Measurements from ENCODE around the gene PPP4R2.

PPP4R2 gene

GRCh38 chr3:73024836-73025235 lies 28.2 kb downstream of the PPP4R2 start:
- peak in 1 of 2 donors; percentile 33 for ATAC-seq (replicated peaks)
- H3K27ac Mint-ChIP-seq: peak overlapping the region; percentile 49

DNA sequence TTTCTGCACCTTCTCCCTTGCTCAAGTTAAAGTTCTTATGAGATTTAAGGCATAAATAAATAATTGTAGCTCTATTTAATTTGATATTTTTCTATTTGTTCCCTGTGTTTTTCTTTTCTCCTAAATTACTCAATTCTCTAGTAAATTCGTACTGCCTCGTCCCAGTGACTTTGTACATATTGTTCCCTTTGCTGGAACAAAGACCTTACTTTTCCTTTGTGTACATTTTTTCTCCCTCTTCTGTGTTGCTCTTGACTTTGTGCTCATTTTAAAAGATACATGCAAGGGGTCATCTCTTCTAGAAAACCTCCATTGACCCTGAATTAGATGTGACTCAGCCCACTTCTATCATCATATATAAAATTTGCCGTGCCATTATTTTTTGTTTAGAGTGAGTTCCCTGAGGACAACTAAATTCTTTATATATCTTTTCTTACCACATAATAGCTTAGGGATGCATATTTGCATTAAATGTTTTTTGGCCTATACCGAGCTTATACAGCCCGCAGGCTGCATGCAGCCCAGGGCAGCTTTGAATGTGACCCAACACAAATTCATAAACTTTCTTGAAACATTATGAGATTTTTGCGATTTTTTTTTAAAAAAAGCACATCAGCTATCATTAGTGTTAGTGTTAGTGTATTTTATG lies 29.6 kb downstream of the PPP4R2 start:
- peaks cover 2 to 3% of the 10 kb centered on the region in 2 donors for H3K9me3 Mint-ChIP-seq
- no peak for DNase-seq
- no peak overlapping the region for H3K27ac Mint-ChIP-seq
- H3K4me3 Mint-ChIP-seq: no peak overlapping the region
- peaks cover 27 to 40% of the 10 kb centered on the region in 2 donors for H3K36me3 Mint-ChIP-seq
- H3K4me1 Mint-ChIP-seq: peaks cover 27 to 67% of the 10 kb centered on the region in 2 donors
- H3K27me3 Mint-ChIP-seq: no peaks in the 10 kb centered on the region
- no peak for ATAC-seq (replicated peaks)

More at GRCh38 chr3:73024836-73025235, 28.2 kb downstream of the PPP4R2 start:
- Mint-ChIP-seq H3K4me1 (peaks cover 26 to 57% of the 10 kb centered on the region in 2 donors), H3K4me3 (no peak overlapping the region), H3K27me3 (no peaks in the 10 kb centered on the region), H3K9me3 (no peaks in the 10 kb centered on the region), H3K36me3 (peaks cover 20 to 34% of the 10 kb centered on the region in 2 donors)
- no peak for DNase-seq

GRCh38 chr3:73026760-73027113 lies 30.1 kb downstream of the PPP4R2 start:
- Mint-ChIP-seq H3K9me3 (peaks cover 2 to 3% of the 10 kb centered on the region in 2 donors), H3K4me3 (no peak overlapping the region), H3K27me3 (no peaks in the 10 kb centered on the region), H3K36me3 (peaks cover 27 to 40% of the 10 kb centered on the region in 2 donors), H3K4me1 (peaks cover 27 to 66% of the 10 kb centered on the region in 2 donors), H3K27ac (no peak overlapping the region)
- no peak for DNase-seq
- ATAC-seq (replicated peaks): no peak

DNA sequence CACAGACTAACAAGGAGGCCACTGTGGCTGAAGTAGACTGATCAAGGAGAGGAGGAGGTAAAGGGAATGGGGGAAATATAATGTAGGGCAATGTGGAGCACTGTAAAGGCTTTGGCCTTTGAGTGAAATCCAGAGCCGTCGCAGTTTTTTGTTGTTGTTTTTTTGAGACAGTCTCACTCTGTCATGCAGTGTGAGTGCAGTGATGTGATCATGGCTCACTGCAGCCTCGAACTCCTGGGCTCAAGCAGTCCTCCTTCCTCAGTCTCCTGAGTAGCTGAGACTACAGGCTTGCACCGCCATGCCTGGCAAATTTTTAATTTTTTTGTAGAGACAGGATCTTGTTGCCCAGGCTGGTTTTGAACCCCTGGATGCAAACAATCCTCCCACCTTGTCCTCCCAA lies 32.2 kb downstream of the PPP4R2 start:
- no peak for DNase-seq
- ATAC-seq (replicated peaks): no peak
- Mint-ChIP-seq H3K27me3 (no peaks in the 10 kb centered on the region), H3K27ac (no peak overlapping the region), H3K9me3 (peaks cover 2 to 3% of the 10 kb centered on the region in 2 donors), H3K4me3 (no peak overlapping the region), H3K4me1 (peaks cover 33 to 76% of the 10 kb centered on the region in 2 donors), H3K36me3 (peaks cover 30 to 47% of the 10 kb centered on the region in 2 donors)

DNA sequence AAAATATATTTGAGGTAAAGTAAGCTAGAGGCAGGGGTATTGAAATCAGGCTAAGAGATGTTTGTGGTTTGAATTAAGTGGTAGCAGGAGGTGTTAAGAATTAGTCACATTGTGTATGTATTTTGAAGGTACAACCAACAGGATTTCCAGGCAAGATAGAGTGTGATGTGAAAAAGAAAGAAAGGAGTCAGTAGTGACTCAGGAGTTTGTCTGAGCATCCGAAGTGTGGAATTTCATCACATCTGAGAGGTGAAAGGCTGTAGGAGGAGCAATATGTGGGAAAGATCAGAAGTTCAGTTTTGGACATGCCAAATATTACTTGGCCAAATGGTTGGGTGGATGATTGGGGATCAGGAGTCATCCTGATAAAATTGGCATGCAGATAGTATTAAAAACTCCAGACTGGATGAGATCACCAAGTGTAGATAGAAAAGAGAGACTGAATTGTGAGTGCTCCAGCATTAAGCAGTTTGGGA lies 32.7 kb downstream of the PPP4R2 start:
- ATAC-seq (replicated peaks): no peak
- H3K9me3 Mint-ChIP-seq: peaks cover 2 to 3% of the 10 kb centered on the region in 2 donors
- no peak overlapping the region for H3K27ac Mint-ChIP-seq
- H3K36me3 Mint-ChIP-seq: peaks cover 30 to 50% of the 10 kb centered on the region in 2 donors
- H3K4me3 Mint-ChIP-seq: no peak overlapping the region
- no peak for DNase-seq
- H3K4me1 Mint-ChIP-seq: peaks cover 37 to 80% of the 10 kb centered on the region in 2 donors
- H3K27me3 Mint-ChIP-seq: no peaks in the 10 kb centered on the region

GRCh38 chr3:73030073-73030597 lies 33.5 kb downstream of the PPP4R2 start:
- DNase-seq (no peak), ATAC-seq (replicated peaks) (peak in 1 of 2 donors; percentile 38)
- Mint-ChIP-seq H3K36me3 (peaks cover 30 to 52% of the 10 kb centered on the region in 2 donors), H3K4me1 (peaks cover 39 to 81% of the 10 kb centered on the region in 2 donors), H3K4me3 (no peak overlapping the region), H3K27ac (no peak overlapping the region), H3K27me3 (no peaks in the 10 kb centered on the region), H3K9me3 (peaks cover 2 to 3% of the 10 kb centered on the region in 2 donors)

DNA sequence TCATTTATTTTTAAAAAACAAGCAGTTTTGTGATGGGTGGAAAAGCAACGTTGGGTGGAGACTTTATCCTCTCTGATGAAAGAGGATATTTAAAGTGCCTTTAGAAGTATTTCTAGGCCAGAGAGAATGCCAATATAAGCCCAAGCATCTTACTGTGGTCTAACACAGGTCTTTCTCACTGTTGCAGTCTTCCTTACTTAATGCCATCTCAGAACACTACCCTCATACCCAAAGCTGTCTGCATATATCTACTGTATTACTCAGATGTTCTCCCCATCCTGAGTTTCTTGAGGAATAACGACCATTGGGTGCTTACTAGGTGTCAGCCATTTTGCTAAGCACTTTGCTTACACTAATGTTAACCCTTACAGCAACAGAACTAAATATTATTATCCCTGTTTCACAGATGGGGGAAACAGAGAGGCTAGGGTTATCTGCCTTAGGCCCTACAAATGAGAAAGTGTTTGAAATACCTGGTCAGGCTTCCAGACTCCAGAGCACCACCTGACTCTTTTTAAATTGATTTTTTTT lies 35.0 kb downstream of the PPP4R2 start:
- ATAC-seq (replicated peaks) (no peak), DNase-seq (no peak)
- H3K27me3 Mint-ChIP-seq: no peaks in the 10 kb centered on the region
- H3K36me3 Mint-ChIP-seq: peaks cover 24 to 54% of the 10 kb centered on the region in 2 donors
- no peak overlapping the region for H3K27ac Mint-ChIP-seq
- H3K4me3 Mint-ChIP-seq: no peak overlapping the region
- H3K4me1 Mint-ChIP-seq: peaks cover 38 to 82% of the 10 kb centered on the region in 2 donors
- peaks cover 2 to 3% of the 10 kb centered on the region in 2 donors for H3K9me3 Mint-ChIP-seq

- DNase-seq: no peak
- ATAC-seq (replicated peaks): peak in 1 of 2 donors; percentile 48
- H3K27ac Mint-ChIP-seq: no peak overlapping the region
- H3K4me3 Mint-ChIP-seq: no peak overlapping the region
- H3K27me3 Mint-ChIP-seq: no peaks in the 10 kb centered on the region
- peaks cover 37 to 80% of the 10 kb centered on the region in 2 donors for H3K4me1 Mint-ChIP-seq
- H3K36me3 Mint-ChIP-seq: peaks cover 15 to 42% of the 10 kb centered on the region in 2 donors
- peaks cover 0 to 2% of the 10 kb centered on the region in 2 donors for H3K9me3 Mint-ChIP-seq
Observed at GRCh38 chr3:73036694-73037591, 40.3 kb downstream of the PPP4R2 start.

DNA sequence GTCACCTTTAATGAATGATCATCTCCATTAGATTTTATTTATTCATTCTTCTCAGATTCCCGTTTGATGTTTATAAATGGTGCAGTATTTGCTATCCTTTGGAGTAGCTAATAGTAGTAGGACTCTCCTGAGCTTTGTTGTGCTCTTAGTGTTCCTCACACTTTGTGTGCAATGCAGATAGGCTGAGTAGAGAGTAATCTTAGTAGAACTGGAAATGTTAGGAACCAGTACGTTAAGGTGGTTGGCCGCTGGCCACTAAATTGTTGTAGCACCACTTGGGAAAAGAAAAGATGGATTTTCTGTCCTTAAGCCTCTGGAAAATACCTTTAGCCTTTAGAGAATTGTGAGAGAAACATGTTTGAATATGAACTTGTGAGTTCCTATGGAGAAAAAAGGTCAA lies 44.9 kb downstream of the PPP4R2 start:
- no peak overlapping the region for H3K27ac Mint-ChIP-seq
- H3K4me3 Mint-ChIP-seq: no peak overlapping the region
- ATAC-seq (replicated peaks): no peak
- DNase-seq: no peak
- H3K4me1 Mint-ChIP-seq: peaks cover 24 to 62% of the 10 kb centered on the region in 2 donors
- peaks cover 12 to 22% of the 10 kb centered on the region in 2 donors for H3K36me3 Mint-ChIP-seq
- peaks cover 0 to 2% of the 10 kb centered on the region in 2 donors for H3K9me3 Mint-ChIP-seq
- H3K27me3 Mint-ChIP-seq: no peaks in the 10 kb centered on the region

DNA sequence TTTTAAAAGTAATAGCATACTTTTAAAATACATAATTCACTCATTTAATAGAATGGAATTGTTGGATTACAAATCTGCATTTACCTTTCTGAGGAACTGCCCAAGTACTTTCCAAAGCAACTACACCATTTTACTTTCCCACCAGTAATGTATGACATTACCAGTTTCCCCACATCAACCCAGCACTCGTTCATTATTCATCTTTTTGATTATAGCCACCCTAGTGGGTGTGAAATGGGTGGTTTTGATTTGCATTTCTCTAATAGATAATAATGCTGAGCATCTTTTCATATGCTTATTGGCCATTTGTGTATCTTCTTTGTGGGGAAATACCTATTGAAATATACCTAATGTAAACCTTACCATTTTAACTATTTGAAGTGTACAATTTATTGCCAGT lies 46.8 kb downstream of the PPP4R2 start:
- Mint-ChIP-seq H3K36me3 (peaks cover 12 to 20% of the 10 kb centered on the region in 2 donors), H3K27me3 (no peaks in the 10 kb centered on the region), H3K27ac (no peak overlapping the region), H3K4me3 (no peak overlapping the region), H3K4me1 (peaks cover 16 to 50% of the 10 kb centered on the region in 2 donors), H3K9me3 (no peaks in the 10 kb centered on the region)
- no peak for DNase-seq
- ATAC-seq (replicated peaks): no peak

GRCh38 chr3:73045391-73045790 lies 48.8 kb downstream of the PPP4R2 start:
- Mint-ChIP-seq H3K36me3 (peaks cover 13 to 21% of the 10 kb centered on the region in 2 donors), H3K27ac (no peak overlapping the region)
- ATAC-seq (replicated peaks): no peak

GRCh38 chr3:73046195-73046594 lies 49.6 kb downstream of the PPP4R2 start:
- Mint-ChIP-seq H3K27ac (no peak overlapping the region), H3K36me3 (peaks cover 13 to 23% of the 10 kb centered on the region in 2 donors), H3K4me1 (peaks cover 15 to 34% of the 10 kb centered on the region in 2 donors), H3K4me3 (no peak overlapping the region), H3K9me3 (no peaks in the 10 kb centered on the region), H3K27me3 (no peaks in the 10 kb centered on the region)
- ATAC-seq (replicated peaks) (no peak), DNase-seq (no peak)

More at GRCh38 chr3:73045391-73045790, 48.8 kb downstream of the PPP4R2 start:
- peaks cover 16 to 37% of the 10 kb centered on the region in 2 donors for H3K4me1 Mint-ChIP-seq
- DNase-seq: no peak
- no peak overlapping the region for H3K4me3 Mint-ChIP-seq
- H3K9me3 Mint-ChIP-seq: no peaks in the 10 kb centered on the region
- no peaks in the 10 kb centered on the region for H3K27me3 Mint-ChIP-seq

DNA sequence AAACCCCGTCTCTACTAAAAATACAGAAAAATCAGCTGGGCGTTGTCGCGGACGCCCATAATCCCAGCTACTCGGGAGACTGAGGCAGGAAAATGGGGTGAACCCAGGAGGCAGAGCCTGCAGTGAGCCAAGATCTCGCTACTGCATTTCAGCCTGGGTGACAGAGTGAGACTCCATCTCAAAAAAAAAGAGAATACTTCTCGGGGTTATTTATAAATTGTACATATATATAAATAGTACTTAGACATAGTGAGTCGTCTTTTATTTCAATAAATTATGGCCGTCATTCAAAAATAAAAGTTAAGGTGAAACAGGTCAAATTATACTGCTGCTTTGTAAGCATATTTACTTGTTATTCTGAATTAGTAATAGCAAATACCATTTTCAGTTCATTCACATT lies 52.7 kb downstream of the PPP4R2 start:
- no peak overlapping the region for H3K27ac Mint-ChIP-seq
- H3K4me3 Mint-ChIP-seq: no peak overlapping the region
- peaks cover 7 to 16% of the 10 kb centered on the region in 2 donors for H3K36me3 Mint-ChIP-seq
- peaks cover 3 to 12% of the 10 kb centered on the region in 2 donors for H3K4me1 Mint-ChIP-seq
- no peak for DNase-seq
- H3K27me3 Mint-ChIP-seq: no peaks in the 10 kb centered on the region
- no peak for ATAC-seq (replicated peaks)
- H3K9me3 Mint-ChIP-seq: no peaks in the 10 kb centered on the region

- no peak for ATAC-seq (replicated peaks)
- Mint-ChIP-seq H3K36me3 (peaks cover 5 to 15% of the 10 kb centered on the region in 2 donors), H3K27me3 (no peaks in the 10 kb centered on the region), H3K4me1 (peaks cover 2 to 17% of the 10 kb centered on the region in 2 donors), H3K27ac (no peak overlapping the region), H3K4me3 (no peak overlapping the region), H3K9me3 (no peaks in the 10 kb centered on the region)
- DNase-seq: no peak
Observed at GRCh38 chr3:73052857-73053256, 56.2 kb downstream of the PPP4R2 start.
